ENCODE measurements around the gene SDK2. TPM values are rescaled to one million over a fixed set of nuclear protein-coding genes. Genes with fewer than 3 reads are reported as not detected.

SDK2 gene
- total and polyA plus RNA-seq, 2 experiments from 2014 or later = 0.74 to 5.1 TPM

DNA sequence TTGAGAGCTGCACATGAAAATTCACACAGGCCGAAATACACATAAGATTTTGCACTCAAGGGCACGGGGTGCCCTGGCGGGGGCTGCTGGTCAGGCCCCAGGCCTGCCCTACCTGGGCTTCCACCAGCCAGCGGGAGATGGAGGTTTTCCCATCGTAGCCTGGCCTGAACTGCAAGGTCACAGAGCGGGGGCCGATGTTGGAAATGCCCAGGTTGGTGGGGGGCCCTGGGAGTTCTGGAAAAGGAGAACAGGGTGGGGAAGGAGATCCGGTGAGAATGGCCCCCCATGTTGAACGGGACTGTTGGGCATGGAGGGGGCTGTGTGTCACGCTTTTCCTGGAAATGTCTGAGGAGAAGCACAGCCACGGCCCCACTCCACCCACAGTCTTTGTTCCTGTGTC is 245.2 kb downstream of the SDK2 start (continued):
- no peak for TF ChIP-seq STAT1 (IDR thresholded peaks at IDR 0.05; ENCODE audit: unreplicated experiment)

DNA sequence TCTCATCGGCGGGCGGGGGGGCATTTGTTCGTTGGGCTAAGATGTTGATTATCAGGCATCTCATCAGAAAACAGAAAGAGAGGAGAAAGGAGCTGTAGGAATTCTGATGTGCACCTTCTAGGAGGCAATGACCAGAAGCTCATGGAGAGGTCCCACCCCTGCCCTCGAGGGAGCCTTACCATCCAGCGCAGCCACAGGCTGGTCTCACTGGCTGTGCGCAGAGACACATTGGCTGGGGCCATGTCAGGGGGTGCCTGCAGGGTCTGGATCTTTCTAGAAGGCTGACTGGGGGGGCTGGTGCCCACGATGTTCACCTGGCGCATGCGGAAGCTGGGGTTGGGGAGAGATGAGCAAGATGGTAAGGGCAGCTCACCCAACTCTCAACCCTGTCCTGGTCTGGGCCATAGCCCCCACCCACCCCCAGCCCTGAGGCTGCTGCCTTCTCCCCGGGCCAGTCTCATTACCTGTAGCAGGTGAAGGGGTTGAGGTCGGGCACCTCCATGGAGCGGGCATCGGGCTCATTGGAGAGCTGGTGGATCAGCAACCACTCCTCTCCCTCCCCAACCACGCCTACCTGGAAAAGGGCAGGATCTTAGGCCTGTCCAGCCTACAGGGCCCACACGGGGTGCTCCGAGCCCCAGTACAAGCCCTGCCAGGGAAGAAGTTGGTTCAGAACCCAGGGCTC is 246.2 kb downstream of the SDK2 start:
- ATAC-seq (no peak), DNase-seq (ENCODE audit: low spot score) (no peak)
- H3K36me3 ChIP-seq (ENCODE audit: insufficient read depth) = no peaks in the 10 kb centered on the region
- Mint-ChIP-seq H3K27me3 (ENCODE audit: insufficient read depth, low read depth, poor library complexity) (peaks cover 10% of the 10 kb centered on the region), H3K4me3 (no peak overlapping the region), H3K36me3 (ENCODE audit: low read depth) (no peaks in the 10 kb centered on the region), H3K9me3 (no peaks in the 10 kb centered on the region), H3K27ac (no peak overlapping the region), H3K4me1 (no peaks in the 10 kb centered on the region)
- no peak overlapping the region for H3K4me2 ChIP-seq
- H3K27me3 ChIP-seq (ENCODE audit: insufficient read depth) = no peaks in the 10 kb centered on the region
- no peak overlapping the region for H3K27ac ChIP-seq (ENCODE audit: low read depth)
- H3K4me3 ChIP-seq = no peak overlapping the region
- H3K79me2 ChIP-seq (replicated peaks; ENCODE audit: insufficient read depth) = no peaks in the 10 kb centered on the region
- no peaks in the 10 kb centered on the region for H3F3A ChIP-seq (replicated peaks; ENCODE audit: low read depth)
- no peak for TF ChIP-seq JUNB (IDR thresholded peaks at IDR 0.05; ENCODE audit: unreplicated experiment)
- TF ChIP-seq, protein P1, sequence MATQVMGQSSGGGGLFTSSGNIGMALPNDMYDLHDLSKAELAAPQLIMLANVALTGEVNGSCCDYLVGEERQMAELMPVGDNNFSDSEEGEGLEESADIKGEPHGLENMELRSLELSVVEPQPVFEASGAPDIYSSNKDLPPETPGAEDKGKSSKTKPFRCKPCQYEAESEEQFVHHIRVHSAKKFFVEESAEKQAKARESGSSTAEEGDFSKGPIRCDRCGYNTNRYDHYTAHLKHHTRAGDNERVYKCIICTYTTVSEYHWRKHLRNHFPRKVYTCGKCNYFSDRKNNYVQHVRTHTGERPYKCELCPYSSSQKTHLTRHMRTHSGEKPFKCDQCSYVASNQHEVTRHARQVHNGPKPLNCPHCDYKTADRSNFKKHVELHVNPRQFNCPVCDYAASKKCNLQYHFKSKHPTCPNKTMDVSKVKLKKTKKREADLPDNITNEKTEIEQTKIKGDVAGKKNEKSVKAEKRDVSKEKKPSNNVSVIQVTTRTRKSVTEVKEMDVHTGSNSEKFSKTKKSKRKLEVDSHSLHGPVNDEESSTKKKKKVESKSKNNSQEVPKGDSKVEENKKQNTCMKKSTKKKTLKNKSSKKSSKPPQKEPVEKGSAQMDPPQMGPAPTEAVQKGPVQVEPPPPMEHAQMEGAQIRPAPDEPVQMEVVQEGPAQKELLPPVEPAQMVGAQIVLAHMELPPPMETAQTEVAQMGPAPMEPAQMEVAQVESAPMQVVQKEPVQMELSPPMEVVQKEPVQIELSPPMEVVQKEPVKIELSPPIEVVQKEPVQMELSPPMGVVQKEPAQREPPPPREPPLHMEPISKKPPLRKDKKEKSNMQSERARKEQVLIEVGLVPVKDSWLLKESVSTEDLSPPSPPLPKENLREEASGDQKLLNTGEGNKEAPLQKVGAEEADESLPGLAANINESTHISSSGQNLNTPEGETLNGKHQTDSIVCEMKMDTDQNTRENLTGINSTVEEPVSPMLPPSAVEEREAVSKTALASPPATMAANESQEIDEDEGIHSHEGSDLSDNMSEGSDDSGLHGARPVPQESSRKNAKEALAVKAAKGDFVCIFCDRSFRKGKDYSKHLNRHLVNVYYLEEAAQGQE (IDR thresholded peaks at IDR 0.05; ENCODE audit: unreplicated experiment) = no peak
- no peak for TF ChIP-seq EZH2 (IDR thresholded peaks at IDR 0.05; ENCODE audit: low read depth, unreplicated experiment)
- no peak for TF ChIP-seq CREB1 (CRISPR knock-in tag; IDR thresholded peaks at IDR 0.05; ENCODE audit: low read depth)
- no peak for TF ChIP-seq EZH2phosphoT487 (IDR thresholded peaks at IDR 0.05; ENCODE audit: unreplicated experiment)
- TF ChIP-seq, protein P2, sequence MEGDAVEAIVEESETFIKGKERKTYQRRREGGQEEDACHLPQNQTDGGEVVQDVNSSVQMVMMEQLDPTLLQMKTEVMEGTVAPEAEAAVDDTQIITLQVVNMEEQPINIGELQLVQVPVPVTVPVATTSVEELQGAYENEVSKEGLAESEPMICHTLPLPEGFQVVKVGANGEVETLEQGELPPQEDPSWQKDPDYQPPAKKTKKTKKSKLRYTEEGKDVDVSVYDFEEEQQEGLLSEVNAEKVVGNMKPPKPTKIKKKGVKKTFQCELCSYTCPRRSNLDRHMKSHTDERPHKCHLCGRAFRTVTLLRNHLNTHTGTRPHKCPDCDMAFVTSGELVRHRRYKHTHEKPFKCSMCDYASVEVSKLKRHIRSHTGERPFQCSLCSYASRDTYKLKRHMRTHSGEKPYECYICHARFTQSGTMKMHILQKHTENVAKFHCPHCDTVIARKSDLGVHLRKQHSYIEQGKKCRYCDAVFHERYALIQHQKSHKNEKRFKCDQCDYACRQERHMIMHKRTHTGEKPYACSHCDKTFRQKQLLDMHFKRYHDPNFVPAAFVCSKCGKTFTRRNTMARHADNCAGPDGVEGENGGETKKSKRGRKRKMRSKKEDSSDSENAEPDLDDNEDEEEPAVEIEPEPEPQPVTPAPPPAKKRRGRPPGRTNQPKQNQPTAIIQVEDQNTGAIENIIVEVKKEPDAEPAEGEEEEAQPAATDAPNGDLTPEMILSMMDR (conservative IDR thresholded peaks at IDR 0.05; ENCODE audit: low read depth in 2 of 2) = no peak
- TF ChIP-seq, protein P3, sequence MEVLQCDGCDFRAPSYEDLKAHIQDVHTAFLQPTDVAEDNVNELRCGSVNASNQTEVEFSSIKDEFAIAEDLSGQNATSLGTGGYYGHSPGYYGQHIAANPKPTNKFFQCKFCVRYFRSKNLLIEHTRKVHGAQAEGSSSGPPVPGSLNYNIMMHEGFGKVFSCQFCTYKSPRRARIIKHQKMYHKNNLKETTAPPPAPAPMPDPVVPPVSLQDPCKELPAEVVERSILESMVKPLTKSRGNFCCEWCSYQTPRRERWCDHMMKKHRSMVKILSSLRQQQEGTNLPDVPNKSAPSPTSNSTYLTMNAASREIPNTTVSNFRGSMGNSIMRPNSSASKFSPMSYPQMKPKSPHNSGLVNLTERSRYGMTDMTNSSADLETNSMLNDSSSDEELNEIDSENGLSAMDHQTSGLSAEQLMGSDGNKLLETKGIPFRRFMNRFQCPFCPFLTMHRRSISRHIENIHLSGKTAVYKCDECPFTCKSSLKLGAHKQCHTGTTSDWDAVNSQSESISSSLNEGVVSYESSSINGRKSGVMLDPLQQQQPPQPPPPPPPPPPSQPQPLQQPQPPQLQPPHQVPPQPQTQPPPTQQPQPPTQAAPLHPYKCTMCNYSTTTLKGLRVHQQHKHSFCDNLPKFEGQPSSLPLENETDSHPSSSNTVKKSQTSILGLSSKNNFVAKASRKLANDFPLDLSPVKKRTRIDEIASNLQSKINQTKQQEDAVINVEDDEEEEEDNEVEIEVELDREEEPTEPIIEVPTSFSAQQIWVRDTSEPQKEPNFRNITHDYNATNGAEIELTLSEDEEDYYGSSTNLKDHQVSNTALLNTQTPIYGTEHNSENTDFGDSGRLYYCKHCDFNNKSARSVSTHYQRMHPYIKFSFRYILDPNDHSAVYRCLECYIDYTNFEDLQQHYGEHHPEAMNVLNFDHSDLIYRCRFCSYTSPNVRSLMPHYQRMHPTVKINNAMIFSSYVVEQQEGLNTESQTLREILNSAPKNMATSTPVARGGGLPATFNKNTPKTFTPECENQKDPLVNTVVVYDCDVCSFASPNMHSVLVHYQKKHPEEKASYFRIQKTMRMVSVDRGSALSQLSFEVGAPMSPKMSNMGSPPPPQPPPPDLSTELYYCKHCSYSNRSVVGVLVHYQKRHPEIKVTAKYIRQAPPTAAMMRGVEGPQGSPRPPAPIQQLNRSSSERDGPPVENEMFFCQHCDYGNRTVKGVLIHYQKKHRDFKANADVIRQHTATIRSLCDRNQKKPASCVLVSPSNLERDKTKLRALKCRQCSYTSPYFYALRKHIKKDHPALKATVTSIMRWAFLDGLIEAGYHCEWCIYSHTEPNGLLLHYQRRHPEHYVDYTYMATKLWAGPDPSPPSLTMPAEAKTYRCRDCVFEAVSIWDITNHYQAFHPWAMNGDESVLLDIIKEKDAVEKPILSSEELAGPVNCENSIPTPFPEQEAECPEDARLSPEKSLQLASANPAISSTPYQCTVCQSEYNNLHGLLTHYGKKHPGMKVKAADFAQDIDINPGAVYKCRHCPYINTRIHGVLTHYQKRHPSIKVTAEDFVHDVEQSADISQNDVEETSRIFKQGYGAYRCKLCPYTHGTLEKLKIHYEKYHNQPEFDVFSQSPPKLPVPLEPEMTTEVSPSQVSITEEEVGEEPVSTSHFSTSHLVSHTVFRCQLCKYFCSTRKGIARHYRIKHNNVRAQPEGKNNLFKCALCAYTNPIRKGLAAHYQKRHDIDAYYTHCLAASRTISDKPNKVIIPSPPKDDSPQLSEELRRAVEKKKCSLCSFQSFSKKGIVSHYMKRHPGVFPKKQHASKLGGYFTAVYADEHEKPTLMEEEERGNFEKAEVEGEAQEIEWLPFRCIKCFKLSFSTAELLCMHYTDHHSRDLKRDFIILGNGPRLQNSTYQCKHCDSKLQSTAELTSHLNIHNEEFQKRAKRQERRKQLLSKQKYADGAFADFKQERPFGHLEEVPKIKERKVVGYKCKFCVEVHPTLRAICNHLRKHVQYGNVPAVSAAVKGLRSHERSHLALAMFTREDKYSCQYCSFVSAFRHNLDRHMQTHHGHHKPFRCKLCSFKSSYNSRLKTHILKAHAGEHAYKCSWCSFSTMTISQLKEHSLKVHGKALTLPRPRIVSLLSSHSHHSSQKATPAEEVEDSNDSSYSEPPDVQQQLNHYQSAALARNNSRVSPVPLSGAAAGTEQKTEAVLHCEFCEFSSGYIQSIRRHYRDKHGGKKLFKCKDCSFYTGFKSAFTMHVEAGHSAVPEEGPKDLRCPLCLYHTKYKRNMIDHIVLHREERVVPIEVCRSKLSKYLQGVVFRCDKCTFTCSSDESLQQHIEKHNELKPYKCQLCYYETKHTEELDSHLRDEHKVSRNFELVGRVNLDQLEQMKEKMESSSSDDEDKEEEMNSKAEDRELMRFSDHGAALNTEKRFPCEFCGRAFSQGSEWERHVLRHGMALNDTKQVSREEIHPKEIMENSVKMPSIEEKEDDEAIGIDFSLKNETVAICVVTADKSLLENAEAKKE (CRISPR knock-in tag; IDR thresholded peaks at IDR 0.05) = no peak
- TF ChIP-seq, protein P4, sequence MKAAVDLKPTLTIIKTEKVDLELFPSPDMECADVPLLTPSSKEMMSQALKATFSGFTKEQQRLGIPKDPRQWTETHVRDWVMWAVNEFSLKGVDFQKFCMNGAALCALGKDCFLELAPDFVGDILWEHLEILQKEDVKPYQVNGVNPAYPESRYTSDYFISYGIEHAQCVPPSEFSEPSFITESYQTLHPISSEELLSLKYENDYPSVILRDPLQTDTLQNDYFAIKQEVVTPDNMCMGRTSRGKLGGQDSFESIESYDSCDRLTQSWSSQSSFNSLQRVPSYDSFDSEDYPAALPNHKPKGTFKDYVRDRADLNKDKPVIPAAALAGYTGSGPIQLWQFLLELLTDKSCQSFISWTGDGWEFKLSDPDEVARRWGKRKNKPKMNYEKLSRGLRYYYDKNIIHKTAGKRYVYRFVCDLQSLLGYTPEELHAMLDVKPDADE (IDR thresholded peaks at IDR 0.05) = no peak
- TF ChIP-seq POLR2AphosphoS5 (IDR thresholded peaks at IDR 0.05; ENCODE audit: low read depth) = no peak
- TF ChIP-seq NANOG (IDR thresholded peaks at IDR 0.05; ENCODE audit: borderline replicate concordance) = no peak
- TF ChIP-seq ZNF331 (CRISPR knock-in tag; IDR thresholded peaks at IDR 0.05; ENCODE audit: low read depth) = no peak
- TF ChIP-seq ZNF114 (CRISPR knock-in tag; IDR thresholded peaks at IDR 0.05) = no peak
- TF ChIP-seq STAT1 (IDR thresholded peaks at IDR 0.05; ENCODE audit: unreplicated experiment) = no peak
- no peaks in the 10 kb centered on the region for H3K9me2 ChIP-seq (ENCODE audit: insufficient read depth)
- no peaks in the 10 kb centered on the region for H3K4me1 ChIP-seq (ENCODE audit: insufficient read depth)
- H2AFZ ChIP-seq = no peak overlapping the region
- H4K20me1 ChIP-seq (replicated peaks; ENCODE audit: insufficient read depth) = no peaks in the 10 kb centered on the region
